A549 treated with AZD2906 at 1 μM for 4 hours (cell line): ENCODE data around the gene ALPK3. TPM values are rescaled to one million over a fixed set of nuclear protein-coding genes. Genes with fewer than 3 reads are reported as not detected.

Experiments used
- total RNA-seq: library from RNA; stranded (reverse); fragments of 200-300 nt; extraction: Qiagen RNA extraction; gene quantifications from 5 replicates; pipeline ENCODE4 v1.2.3, GENCODE V29; 2022

Gene ALPK3, protein sequence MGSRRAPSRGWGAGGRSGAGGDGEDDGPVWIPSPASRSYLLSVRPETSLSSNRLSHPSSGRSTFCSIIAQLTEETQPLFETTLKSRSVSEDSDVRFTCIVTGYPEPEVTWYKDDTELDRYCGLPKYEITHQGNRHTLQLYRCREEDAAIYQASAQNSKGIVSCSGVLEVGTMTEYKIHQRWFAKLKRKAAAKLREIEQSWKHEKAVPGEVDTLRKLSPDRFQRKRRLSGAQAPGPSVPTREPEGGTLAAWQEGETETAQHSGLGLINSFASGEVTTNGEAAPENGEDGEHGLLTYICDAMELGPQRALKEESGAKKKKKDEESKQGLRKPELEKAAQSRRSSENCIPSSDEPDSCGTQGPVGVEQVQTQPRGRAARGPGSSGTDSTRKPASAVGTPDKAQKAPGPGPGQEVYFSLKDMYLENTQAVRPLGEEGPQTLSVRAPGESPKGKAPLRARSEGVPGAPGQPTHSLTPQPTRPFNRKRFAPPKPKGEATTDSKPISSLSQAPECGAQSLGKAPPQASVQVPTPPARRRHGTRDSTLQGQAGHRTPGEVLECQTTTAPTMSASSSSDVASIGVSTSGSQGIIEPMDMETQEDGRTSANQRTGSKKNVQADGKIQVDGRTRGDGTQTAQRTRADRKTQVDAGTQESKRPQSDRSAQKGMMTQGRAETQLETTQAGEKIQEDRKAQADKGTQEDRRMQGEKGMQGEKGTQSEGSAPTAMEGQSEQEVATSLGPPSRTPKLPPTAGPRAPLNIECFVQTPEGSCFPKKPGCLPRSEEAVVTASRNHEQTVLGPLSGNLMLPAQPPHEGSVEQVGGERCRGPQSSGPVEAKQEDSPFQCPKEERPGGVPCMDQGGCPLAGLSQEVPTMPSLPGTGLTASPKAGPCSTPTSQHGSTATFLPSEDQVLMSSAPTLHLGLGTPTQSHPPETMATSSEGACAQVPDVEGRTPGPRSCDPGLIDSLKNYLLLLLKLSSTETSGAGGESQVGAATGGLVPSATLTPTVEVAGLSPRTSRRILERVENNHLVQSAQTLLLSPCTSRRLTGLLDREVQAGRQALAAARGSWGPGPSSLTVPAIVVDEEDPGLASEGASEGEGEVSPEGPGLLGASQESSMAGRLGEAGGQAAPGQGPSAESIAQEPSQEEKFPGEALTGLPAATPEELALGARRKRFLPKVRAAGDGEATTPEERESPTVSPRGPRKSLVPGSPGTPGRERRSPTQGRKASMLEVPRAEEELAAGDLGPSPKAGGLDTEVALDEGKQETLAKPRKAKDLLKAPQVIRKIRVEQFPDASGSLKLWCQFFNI (N-terminal part only)
- 0.07 to 0.15 TPM (median 0.12 TPM) in 5 replicates for total RNA-seq

DNA sequence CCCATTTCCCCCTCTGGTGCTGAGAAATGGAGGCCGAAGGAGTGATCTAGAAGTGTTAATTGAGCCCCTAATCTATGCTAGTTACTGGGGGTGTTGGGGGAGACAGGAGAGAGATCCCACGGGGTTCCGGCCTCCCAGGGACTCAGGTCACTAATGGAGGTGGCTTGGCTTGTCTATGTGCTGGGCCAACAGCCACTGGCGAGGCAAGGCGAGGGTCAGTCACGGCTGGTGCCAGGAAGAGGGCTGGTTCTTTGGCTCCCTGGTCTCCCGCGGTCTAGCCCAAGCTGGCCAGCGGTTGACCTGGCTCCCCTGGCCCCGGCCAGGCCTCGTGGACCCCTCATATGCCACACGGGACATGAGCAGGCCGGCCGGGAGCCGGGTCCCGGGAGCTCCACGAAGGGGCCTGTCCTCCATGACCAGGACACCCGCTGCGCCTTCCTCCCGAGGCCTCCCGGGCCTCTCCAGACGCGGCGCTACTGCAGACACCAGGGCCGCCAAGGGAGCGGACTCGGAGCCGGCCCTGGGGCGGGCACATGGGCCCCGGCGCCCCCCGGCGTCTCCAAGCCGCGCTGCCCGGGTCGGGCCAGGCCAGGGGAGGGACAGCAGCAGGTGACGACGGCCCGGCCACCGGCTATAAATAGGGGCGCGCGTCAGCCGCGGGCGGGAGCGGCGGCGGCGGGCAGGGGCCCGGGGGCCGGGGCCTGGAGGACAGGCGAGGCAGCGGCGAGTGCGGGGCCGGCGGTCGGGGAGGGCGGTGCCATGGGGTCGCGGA is at the start of gene ALPK3:
Gene ALPK3, plus strand, starts transcription at position 663 of the 772 bp plus-strand sequence. Its CDS starts 97 bp downstream, at position 760.

DNA sequence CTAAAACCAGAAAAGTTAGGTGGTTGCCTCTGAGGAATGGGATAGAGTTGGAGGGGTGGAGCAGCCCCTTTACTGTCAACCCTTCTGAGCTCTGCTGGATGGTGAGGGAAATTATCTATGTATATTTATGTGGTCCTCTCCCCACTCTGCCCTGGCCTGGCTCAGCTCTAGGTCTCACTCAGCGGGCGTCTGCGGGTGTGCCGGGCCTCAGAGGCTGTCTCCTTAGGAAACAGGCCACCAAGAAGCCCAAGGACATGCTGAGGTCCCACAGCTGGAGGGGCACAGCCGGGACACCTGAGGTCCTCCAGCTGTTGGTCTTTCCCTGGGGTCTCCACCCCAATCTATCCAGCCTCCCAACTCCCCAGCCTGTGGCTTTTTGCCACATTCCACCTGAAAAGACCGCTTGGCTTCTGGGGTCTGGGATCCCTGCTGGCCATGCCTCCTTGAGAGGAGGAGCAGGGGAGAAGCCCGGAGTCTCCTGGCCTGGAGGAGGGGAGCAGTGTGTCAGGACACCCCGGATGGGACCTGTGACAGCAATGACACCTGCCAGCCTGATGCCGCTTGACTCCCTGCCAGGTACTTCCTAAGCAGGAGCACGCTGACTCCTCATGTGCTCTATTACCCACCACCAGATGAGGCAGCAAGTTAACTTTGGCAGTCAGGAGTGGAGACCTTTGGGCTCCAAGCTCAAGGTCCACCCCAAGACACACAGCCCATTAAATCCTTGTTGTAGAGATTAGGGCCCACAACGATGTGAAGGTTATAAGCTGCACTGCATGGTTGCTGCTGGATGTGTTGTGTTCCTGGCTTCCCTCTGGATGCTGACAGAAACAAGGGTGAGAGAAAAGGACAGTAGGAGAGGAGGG is 67.0 kb downstream of the ALPK3 start, which contains the start of gene SLC28A1:
Gene SLC28A1, plus strand, starts transcription at position 747 of the 866 bp plus-strand sequence. CDS start 3,099 bp downstream, outside the sequence.

Other genes starting within 250 kb of the ALPK3 start
- gene ZSCAN2, start 216.3 kb upstream of the ALPK3 start, total RNA-seq = 13.0 to 17.5 TPM (median 14.1 TPM) in 5 replicates
- 33.4 to 44.9 TPM (median 36.5 TPM) in 5 replicates for gene WDR73, start 163.1 kb upstream of the ALPK3 start, total RNA-seq
- gene NMB, start 159.2 kb upstream of the ALPK3 start, total RNA-seq = 12.1 to 26.1 TPM (median 22.8 TPM) in 5 replicates
- gene SEC11A, start 101.2 kb upstream of the ALPK3 start, total RNA-seq = 301 to 435 TPM (median 318 TPM) in 5 replicates
- 16.3 to 20.3 TPM (median 19.9 TPM) in 5 replicates for gene ZNF592, start 68.8 kb upstream of the ALPK3 start, total RNA-seq
- not detected in 5 replicates for gene SLC28A1, start 67.3 kb downstream of the ALPK3 start, total RNA-seq
- 22.6 to 25.2 TPM (median 24.2 TPM) in 5 replicates for gene PDE8A, start 164.5 kb downstream of the ALPK3 start, total RNA-seq